AG04450 (cell line): ENCODE results near the gene LIPJ. TPM values are rescaled to one million over a fixed set of nuclear protein-coding genes. Genes with fewer than 3 reads are reported as not detected.
A peak's percentile ranks its signal among the peaks of the same experiment; 100 is the strongest.

Experiments used
- CTCF ChIA-PET: fragments of 300-600, 350-600 bp; formaldehyde crosslinking; extraction: SDS; loops from one replicate; lab custom pipeline; 2022; ENCODE audit warnings: antibody characterized with exemption, inconsistent platforms; lab: Charles Lee
- POLR2A ChIA-PET: fragments of 350-600 bp; formaldehyde crosslinking; extraction: SDS; loops from one replicate; lab custom pipeline; 2021; ENCODE audit warnings: antibody characterized with exemption, inconsistent platforms; lab: Yijun Ruan, JAX
- DNase-seq: peaks from one replicate; pipeline ENCODE4 v3.0.0-alpha.2; 2011; ENCODE audit warnings: low read depth, low spot score
- H3K27ac ChIP-seq: one replicate; pipeline ENCODE4 v1.5.1; 2012; ENCODE audit warnings: low read depth, low read length, control low read depth
- H3K27me3 ChIP-seq: one replicate; pipeline ENCODE4 v1.6.0; 2012; ENCODE audit warnings: low read length; ENCODE audit not compliant: control insufficient read depth, insufficient read depth
- H3K4me3 ChIP-seq: 2 replicates; pipeline ENCODE4 v1.5.1; 2011; ENCODE audit warnings: mild to moderate bottlenecking, low read depth, low read length, control low read depth
- H3K9me3 ChIP-seq: 2 replicates; pipeline ENCODE4 v1.5.1; 2012; ENCODE audit warnings: low read length; ENCODE audit not compliant: control insufficient read depth, insufficient read depth
- polyA minus RNA-seq: library from RNA; depleted of rRNA, polyadenylated mRNA; stranded (reverse); fragments of >200 nt; gene quantifications from 2 replicates; pipeline ENCODE4 v1.2.3, GENCODE V29; 2011; rRNA and poly(A)+ RNA removed
- polyA plus RNA-seq: library from polyadenylated mRNA; depleted of rRNA; stranded (reverse); fragments of >200 nt; gene quantifications from 2 replicates; pipeline ENCODE4 v1.2.3, GENCODE V29; 2011; rRNA removed
- TF ChIP-seq, protein P1 (sequence below): IDR thresholded peaks from 2 replicates; pipeline ENCODE4 v1.5.1; 2011; ENCODE audit warnings: low read depth, low read length, control low read depth, inconsistent platforms

Gene LIPJ, protein sequence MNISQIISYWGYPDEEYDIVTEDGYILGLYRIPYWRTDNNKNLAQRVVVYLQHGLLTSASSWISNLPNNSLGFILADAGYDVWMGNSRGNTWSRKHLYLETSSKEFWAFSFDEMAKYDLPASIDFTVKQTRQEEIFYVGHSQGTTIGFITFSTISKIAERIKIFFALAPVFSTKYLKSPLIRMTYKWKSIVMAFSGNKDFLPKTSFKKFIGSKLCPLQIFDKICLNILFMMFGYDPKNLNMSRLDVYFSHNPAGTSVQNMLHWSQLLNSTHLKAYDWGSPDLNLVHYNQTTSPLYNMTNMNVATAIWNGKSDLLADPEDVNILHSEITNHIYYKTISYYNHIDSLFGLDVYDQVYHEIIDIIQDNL
- polyA plus RNA-seq (not detected in 2 replicates), polyA minus RNA-seq (not detected in 2 replicates)

- Histone ChIP-seq H3K9me3 (peaks cover 3% of the 10 kb centered on the region; the same call in 1 of the 2 replicates), H3K4me3 (no peak within 1 kb of the TSS), H3K27ac (no peak within 1 kb of the TSS), H3K27me3 (no peaks in the 10 kb centered on the region)
- DNase-seq: no peak
- ChIA-PET POLR2A (no interaction called here), CTCF (no interaction called here)
- TF ChIP-seq, protein P1, sequence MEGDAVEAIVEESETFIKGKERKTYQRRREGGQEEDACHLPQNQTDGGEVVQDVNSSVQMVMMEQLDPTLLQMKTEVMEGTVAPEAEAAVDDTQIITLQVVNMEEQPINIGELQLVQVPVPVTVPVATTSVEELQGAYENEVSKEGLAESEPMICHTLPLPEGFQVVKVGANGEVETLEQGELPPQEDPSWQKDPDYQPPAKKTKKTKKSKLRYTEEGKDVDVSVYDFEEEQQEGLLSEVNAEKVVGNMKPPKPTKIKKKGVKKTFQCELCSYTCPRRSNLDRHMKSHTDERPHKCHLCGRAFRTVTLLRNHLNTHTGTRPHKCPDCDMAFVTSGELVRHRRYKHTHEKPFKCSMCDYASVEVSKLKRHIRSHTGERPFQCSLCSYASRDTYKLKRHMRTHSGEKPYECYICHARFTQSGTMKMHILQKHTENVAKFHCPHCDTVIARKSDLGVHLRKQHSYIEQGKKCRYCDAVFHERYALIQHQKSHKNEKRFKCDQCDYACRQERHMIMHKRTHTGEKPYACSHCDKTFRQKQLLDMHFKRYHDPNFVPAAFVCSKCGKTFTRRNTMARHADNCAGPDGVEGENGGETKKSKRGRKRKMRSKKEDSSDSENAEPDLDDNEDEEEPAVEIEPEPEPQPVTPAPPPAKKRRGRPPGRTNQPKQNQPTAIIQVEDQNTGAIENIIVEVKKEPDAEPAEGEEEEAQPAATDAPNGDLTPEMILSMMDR: no peak
Observed at GRCh38 chr10:88586462-88586861, at the start of gene LIPJ. TSS of gene LIPJ (plus strand) at chr10:88586762. CDS start at chr10:88590688, 3,926 bp downstream.

- Histone ChIP-seq H3K27ac (no peak overlapping the region), H3K9me3 (no peaks in the 10 kb centered on the region), H3K4me3 (no peak overlapping the region), H3K27me3 (no peaks in the 10 kb centered on the region)
- POLR2A ChIA-PET: no interaction called here
- TF ChIP-seq, protein P1: no peak
- CTCF ChIA-PET: no interaction called here
- DNase-seq: no peak
Observed at GRCh38 chr10:88537322-88537721, 49.2 kb upstream of the LIPJ start.

DNA sequence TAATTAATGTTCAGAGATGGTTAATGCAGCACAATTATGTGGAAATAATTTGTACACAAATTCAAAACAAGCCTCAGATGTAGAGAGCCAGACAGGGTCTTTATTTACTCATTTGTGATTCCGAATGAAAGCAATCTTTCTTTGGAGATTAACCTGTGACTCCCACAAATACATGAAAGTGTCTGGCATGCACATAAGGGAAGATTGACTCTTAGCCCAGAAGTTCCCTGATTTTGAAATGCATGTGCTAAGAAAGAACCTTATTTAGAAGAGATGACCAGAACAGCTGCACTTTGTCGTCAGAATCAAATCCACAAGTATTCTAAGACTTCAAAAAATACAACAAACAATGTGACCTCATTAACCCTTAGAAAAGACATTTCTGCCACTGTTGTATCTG lies 48.5 kb upstream of the LIPJ start:
- TF ChIP-seq, protein P1: no peak
- CTCF ChIA-PET: no interaction called here
- H3K4me3 ChIP-seq: no peak overlapping the region
- no peaks in the 10 kb centered on the region for H3K27me3 ChIP-seq
- POLR2A ChIA-PET: no interaction called here
- DNase-seq: peak; percentile 36
- no peaks in the 10 kb centered on the region for H3K9me3 ChIP-seq
- no peak overlapping the region for H3K27ac ChIP-seq

DNA sequence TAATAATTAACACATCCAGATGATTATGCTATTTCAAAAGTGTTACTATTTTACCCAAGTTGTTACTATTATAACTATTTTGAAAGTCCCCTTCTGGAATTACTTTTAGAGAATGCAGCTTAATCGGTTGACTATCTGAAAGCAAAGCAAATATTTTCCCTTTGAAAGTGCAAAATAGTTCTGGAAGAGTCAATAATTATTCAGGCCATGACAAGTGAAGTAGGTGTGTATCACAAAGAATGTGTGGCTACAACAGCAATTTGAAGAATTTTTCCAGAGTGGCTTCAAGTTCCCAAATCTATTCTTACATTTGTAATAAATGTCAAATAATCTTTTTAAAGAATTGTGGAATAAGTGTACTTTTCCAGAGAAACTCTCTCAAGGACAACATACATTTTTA lies 46.2 kb upstream of the LIPJ start:
- ChIA-PET POLR2A (no interaction called here), CTCF (no interaction called here)
- TF ChIP-seq, protein P1: no peak
- Histone ChIP-seq H3K27me3 (no peaks in the 10 kb centered on the region), H3K9me3 (no peaks in the 10 kb centered on the region), H3K27ac (no peak overlapping the region), H3K4me3 (no peak overlapping the region)
- no peak for DNase-seq

DNA sequence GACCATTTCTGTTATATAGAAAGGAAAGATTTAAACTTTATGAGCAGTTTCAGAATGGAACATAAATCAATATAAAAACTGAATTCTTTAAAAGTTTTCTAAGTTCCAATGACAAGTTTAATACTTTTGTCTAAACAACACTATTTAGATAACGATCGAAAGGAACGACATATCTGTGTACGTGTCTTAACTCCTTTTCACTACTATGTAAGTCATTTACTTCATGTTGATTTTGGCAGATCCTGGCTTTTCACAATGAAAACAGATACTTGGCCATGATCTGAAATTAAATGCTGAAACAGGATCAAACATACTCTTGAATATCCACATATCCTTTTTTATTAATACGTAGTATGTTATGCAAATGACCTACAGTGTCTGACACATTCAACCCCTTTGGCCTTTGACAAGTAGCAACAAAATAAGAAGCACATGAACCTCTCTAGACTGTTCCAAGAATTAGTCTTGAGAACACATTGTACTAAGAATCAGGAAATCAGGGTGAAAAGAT lies 45.4 kb upstream of the LIPJ start:
- POLR2A ChIA-PET: no interaction called here
- DNase-seq: no peak
- Histone ChIP-seq H3K27me3 (no peaks in the 10 kb centered on the region), H3K9me3 (no peaks in the 10 kb centered on the region), H3K4me3 (no peak overlapping the region), H3K27ac (no peak overlapping the region)
- CTCF ChIA-PET: no interaction called here
- TF ChIP-seq, protein P1: no peak
